KG1 (cell line): ENCODE results near the gene CETN2.
"Not testable (repeated sequence)": the region's sequence is repeated elsewhere in the genome, so short reads cannot be mapped to it uniquely, and the experiment has no call there.

Source experiments
- DNase-seq: peaks from one replicate; lab custom pipeline; 2025; lab: John Stamatoyannopoulos, UW

CETN2 gene

DNA sequence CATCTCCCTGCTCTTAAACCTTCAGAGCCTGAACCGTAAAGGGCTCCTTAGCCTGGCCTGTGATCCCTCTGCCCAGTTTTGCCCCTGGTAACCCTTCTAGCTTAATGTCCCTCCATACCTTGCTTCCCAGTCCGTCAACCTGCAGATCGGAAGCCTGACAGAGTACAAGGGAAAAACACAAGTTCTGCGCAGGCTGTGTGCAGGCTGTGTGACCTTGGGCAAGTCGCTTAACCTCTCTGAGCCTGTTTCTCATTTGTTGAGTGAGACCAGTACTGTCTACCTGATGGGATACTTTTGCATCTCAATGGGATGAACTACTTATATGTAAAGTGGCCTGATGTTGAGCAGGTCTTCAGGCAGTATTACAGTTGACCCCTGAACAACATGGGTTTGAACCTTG, 2.0 kb upstream of the CETN2 start:
- no peak for DNase-seq

DNA sequence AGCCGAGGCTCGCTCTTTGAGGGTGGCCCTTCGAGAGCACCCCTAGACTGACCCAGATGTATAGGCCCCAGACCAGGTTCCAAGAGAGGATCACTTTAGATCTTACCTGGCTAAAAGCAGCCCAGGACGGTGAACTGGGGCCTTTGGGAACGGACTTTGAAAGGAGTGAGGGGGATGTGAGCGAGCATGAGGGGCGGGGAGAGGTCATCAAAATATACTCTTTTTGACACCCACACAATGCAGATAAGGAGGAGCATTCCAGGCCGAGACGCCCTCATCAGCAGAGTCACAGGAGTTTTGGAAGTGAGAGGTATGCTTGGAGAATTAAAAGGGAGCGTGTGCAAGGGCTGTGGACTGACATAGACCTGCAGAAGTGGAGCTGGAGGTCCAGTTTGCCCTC, 834 bp upstream of the CETN2 start:
- no peak for DNase-seq

DNA sequence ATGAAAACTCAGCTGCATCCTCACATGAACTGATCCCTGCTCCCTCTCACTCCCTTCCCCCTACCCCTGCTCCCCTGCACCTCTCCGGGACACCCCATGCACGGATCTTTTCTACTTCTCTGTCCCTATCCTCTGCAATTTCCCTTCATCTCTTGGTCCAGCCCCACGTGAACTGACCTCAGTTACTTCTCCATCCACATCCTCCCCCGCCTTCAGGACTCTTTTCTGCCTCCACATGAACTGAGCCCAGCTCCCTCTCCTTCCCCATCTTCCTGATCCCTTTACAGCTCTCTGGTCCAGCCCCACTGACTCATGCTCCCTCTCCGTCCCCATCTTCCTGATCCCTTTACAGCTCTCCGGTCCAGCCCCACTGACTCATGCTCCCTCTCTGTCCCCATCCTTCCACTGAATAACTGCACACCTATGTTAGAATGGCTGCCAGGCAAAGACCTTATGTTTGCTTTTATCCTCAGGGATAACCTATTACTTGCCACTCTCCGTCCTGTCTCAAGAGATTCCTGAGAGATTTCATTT, 5.6 kb downstream of the CETN2 start:
- DNase-seq: no peak

DNA sequence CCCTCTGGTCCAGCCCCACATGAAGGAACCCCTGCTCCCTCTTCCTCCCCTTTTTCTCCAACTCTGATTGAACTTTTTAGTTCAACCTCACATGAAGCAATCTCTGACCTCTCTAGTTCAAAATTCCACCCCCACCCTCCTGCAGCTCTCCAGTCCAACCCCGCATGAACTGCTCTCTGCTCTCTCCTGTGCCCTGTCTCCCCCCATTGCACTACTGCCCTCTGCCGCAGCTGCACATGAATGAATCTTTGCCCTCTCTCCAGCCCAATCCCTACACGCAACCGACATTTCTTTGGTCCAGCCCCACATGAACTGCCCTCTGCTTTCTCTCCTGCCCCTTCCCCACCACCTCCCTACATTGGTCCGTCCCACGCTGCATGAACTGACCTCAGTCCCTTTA, 6.9 kb downstream of the CETN2 start:
- DNase-seq: no peak

DNA sequence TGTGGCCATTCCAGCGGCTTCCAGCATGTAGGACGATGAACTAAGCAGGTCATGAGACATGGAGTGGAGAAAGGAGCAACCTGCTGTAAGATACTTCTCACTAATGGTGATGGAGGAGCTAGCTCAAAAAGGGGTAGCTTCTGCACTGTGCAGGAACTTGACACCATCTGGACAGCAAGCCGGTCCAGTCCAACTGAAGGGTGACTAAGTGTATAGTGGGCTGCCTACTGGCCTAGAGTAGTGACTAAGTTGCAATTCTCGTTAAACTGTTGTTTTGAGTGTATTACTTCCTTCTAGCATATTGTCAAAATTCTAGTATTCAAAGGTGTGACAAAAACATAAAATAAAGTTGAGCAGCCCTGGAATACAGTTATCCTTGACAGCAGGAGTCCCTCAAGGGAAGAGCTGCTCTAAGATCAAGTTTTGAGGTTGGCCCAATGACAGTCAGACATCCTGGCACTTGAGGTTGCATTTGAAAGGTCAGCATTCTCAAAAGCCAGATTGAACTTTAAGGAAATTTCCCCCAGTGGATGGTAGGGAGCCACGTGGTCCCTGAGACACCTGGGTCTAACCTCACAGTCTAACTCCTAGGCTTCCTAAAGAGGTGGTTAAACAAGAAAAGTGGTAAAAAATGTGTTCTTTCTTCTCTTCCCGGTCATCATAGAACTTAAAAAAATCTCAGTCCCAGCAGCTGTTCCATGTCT, 8.0 kb downstream of the CETN2 start:
- no peak for DNase-seq

DNA sequence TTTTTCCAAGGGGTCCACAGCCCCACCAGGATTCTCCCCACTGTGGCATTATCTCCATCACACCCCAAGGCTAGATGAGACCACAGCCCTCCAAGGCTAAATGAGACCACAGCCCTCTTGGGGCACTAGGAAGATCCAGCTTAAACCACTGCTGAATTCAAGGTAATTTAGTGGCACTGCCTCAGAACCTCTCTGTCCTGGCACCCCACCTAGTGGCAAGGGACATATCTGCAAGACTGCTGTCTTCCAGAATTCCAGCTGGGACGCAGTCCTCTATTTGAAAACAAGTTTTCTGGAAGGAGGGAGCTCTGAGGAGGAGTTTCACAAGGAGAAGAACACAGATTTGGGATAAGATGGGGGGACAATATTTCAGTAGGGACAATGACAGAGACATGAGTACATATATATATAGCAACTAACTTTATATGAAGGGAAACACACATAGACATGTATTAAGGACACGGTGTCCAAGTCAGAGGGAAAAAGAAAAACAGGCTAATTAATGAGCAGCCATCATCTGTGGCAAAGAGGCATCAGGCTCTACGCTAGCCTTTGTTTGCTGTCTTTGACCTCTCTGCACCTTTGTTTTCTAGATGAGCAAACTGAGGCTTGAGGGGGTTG, 9.3 kb downstream of the CETN2 start:
- DNase-seq: no peak

DNA sequence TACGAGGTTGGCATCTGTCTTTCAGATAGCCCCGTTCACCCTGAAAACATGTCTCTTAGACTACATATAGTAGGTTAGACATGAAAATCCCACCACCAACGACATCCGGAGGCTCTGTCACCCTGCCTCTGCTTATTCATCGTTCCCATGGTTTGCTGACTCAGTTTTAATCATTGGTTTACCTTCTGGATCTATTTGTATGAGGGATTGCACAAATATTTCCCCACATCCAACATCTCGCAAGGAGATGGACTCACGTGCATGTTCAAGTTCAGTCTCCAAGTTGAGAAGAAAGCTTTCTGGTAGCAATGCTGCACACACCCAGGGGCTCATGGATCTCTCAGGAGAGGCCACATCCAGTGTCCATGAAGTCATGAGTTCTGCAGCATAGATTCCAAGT, 10.8 kb downstream of the CETN2 start:
- DNase-seq: no peak

DNA sequence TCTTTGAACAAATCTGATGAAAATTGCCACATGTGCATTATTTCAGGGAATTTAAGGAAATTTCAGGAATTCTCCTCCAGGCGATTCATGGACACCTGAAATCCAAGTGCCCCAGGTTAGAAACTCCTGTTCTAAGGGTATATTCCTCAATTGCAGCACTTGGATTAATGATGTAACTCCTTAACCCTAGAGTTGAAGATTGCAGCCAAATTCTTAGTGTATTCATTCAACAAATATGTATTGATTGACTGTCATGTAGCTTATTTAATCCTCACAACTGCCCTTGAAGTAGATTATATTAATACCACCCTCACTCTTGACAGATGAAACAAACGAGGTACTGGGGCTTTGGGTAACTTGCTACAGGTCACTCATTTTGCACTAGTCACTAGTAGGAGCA, 11.3 kb downstream of the CETN2 start:
- no peak for DNase-seq

DNA sequence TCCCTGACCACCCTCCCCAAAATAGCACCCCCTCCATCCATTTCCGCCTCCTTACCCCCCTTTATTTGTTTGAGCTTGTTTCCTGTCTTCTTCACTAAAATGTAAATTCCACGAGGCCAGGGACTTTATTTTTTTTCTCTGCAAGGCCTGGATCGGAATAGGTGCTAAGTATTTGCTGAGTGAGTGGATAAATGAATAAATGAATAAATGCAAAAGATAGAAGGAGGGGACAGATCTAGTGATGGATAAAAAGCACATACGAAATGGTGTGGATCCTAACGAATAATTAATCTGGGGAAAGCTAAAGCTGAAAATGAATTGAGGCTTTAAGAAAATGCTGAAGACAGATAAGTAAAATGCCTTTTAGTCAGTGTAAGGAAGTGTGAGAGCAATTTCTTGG, 12.2 kb downstream of the CETN2 start:
- no peak for DNase-seq

DNA sequence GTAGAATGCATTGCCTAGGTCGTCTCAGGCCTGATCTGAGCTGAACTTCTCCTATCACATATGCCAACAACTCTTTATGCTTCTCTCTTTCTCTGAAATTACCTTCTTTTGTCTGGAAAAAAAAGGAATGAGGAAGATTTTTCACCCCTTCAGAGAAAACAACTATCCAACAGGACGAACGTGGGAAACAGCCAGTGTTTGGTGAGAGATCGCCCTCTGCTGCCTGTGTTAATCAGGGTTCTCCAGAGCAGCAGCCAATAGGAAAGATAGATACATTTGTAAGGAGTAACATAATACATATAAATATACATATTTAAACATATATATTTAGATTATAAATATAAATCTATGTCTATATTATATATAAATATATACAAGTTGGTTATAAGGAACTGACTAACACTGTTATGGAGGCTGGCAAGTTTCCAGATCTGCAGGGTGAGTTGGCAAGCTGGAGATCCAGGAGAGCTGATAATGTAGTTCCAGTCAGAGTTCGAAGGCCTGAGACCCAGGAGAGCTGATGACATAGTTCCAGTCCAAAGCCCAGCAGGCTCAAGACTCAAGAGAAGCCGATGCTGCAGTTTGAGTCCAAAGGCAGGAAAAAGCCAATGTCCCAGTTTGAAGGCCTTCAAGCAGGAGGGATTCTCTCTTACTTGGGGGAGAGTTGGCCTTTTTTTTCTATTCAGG, 13.3 kb downstream of the CETN2 start:
- no peak for DNase-seq

DNA sequence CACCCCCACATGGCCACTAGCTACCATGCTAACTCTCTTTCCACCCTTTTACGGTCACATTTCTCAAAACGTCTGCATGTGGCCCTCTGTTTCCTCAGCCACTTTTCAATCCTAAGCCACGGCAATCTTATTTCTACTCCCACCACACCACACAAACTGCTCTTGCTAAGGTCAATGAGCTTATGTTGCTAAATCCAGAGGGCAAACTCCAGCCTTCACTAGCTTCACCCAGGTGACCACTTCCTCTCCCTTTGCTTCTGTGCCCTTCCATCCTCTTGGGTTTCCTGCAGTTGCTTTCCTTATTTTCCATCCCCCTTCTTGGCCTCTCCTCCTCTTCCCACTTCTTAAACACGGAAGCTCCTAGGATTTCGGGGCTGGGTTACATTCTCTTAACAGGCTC, 16.5 kb downstream of the CETN2 start:
- no peak for DNase-seq

DNA sequence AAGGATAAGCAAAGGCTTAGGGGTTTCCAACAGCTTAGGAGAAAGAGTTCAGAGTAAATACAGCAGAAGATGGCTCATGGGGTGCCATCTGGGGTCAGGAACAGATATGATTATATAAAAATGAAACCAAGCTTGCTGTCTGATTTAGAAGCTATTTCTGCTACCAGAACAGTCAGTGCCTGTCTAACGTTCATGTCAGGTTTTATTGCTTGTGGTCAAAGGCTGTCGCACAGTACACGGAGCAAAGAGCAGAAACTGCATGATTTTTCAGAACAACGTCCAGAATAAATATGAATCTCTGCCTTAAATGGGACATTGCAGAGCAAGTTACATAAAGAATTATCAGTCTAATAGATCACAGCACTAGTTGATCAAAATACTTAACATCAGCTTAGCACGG, 17.4 kb downstream of the CETN2 start:
- no peak for DNase-seq

DNA sequence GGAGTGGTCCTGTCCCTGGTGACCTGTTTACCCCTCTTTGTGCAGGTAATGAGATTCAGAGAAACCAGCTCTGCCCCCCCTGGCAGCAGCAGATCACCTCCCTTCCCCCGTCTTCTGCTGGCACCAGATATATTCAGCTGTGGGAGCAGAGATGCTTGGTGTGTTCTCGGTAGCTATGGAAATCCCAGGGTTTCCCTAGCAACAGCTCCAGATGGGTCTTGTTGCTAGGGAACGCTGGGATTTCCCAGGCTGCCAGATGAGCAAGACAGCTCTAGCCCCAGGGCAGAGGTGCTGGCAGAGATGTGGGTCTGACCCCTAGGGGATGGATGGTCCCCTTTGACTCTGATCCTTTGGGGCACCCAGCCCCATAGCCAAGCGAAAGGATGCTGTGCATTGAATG, 20.2 kb downstream of the CETN2 start:
- DNase-seq: no peak

DNA sequence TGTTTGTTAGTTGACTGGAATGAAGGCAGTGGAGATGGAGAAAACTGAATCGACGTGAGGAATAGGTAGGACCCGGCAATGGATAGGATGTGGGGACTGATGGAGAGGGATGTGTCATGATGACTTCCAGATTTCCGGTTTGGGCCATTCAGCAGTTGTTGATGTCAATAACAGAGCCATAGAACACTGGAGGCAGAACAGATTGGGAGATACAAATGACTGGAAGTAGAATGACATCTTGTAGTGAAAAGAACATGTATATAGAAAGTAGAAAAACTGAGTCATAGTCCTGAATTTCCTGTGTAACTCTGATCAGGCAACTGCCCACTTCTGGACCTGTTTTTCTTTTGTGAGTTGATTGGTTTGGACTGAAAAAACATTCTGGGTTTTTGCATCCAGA, 24.5 kb downstream of the CETN2 start:
- DNase-seq: no peak

DNA sequence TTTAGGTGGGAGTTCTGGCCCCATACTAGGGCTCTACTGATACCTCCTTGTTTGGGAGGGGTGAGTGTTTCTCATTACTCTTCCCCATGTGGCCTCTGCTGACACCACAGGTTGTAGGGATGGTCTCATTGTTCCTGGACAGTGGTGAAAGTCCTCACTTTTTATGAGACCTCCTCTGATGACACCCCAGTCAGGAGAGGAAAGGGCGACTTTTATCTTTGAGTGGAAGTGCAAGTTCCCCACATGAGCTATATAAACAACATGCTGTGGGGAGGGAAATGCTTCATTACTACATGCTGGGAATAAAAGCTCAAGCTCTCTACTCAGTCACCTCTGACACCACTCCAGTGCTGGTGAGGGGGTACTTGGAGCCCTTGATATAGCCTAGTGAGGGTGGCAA, 31.6 kb downstream of the CETN2 start:
- DNase-seq: no peak

DNA sequence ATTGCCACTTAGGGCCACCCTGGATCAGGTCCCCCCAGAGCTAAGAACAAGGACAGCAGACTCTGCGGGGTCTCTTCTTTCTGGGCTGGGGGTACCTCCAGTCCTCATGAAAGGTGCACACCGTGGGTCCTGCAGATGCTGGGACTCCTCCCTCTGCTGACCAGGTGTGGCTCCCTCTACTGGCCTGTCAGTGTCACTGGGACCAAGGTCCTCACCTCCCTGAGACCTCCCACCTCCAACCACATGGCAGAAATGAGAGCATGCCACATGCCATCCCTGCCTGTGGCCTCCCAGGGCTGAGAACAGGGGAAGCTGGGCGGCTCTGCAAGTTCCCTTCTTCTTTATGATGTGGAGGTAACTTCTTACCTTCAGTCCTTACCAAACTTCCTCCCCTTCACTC, 43.5 kb downstream of the CETN2 start:
- DNase-seq: not testable (repeated sequence)
